Fibroblast of mammary gland (primary cell): Measurements from ENCODE around the gene GRIFIN.

Experiments used
- DNase-seq: peaks from one replicate; pipeline ENCODE4 v3.0.0-alpha.2; 2010; ENCODE audit warnings: low read depth
- H3K4me3 ChIP-seq: 2 replicates; pipeline ENCODE4 v1.5.1; 2011; ENCODE audit warnings: low read depth, mild to moderate bottlenecking, low read length, moderate library complexity; ENCODE audit not compliant: control insufficient read depth
- CTCF ChIP-seq: conservative IDR thresholded peaks from 2 replicates; pipeline ENCODE4 v1.5.1; 2011; ENCODE audit warnings: low read depth, low read length, inconsistent platforms; ENCODE audit not compliant: control insufficient read depth, insufficient read depth

Gene GRIFIN

GRCh38 chr7:2521341-2521745 is 45.1 kb upstream of the GRIFIN start:
- no peak for TF ChIP-seq CTCF
- DNase-seq: no peak
- peak overlapping the region; percentile 6 for H3K4me3 ChIP-seq

DNA sequence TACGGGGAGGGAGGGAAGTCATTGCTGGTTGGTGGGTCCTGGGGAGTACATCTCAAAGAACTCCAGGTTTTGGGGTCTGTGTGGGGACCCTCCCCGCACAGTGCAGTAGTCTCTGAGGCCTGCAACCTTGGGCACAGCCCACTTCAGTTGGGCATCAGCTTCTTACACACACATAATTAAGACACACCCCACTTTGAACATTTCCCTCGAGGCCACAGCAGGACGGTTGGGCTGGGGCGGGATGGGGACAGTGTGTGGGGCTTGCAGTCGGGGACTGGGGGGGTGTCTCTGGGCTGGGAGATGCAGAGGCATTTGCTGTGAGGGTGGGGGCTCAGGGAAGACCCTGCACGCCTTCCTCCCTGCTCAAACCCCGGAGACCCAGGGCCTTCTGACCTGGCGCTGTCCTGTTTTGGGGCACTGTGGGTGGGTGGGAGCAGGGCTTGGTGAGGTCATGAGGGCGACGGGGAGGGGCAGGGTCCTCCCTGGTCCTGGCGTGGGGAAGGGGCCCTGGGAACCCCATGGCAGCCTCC is 44.6 kb upstream of the GRIFIN start:
- no peak for TF ChIP-seq CTCF
- peak overlapping the region; percentile 37 for H3K4me3 ChIP-seq
- no peak for DNase-seq

- TF ChIP-seq CTCF: no peak
- DNase-seq: no peak
- H3K4me3 ChIP-seq: peak overlapping the region; percentile 37
Observed at GRCh38 chr7:2520131-2520760, 44.0 kb upstream of the GRIFIN start.

DNA sequence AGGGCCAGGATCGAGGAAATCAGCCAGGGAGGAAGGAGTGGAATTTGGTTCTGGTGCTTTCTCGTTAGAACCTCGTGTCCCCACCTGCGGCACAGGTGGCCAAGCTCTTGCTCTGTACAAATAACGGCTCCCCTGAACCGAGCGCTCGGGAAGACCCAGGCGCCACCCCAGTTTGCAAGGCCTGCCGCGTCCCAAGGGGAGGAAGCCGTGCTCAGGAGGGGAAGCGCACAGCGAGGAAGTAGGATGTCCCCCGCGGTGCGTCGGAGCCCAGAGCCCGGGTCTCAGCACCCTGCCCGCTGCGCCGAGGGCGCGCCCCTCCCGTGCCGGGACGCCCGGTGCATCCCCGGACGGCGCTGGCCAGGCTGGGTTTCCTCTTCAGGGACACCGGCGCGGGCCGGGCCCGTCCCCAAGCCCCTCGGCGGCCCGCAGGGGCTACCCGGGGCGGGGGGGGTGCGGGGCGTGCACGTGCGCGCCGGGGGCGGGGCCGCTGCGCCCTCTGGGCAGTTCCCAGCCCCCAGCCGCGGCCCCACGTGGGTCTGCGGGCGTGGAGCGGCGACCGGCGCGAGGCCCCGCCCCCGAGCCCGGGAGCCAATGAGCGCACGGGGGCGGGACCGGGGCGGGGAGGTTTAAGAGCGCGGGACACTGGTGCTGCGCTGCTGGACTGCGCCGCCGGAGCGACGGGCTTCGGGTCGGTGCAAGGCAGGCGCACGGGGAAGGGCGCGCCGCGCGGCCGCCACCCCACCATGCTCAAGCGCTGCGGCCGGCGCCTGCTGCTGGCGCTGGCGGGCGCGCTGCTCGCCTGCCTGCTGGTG is 43.1 kb upstream of the GRIFIN start, which contains the start of gene LFNG:
TSS of gene LFNG (plus strand) at position 656 of the 812 bp plus-strand sequence. CDS start at position 744, 88 bp downstream.
- TF ChIP-seq CTCF: no peak
- H3K4me3 ChIP-seq: peak within 1 kb of the TSS; percentile 37
- peak; percentile 80 for DNase-seq

DNA sequence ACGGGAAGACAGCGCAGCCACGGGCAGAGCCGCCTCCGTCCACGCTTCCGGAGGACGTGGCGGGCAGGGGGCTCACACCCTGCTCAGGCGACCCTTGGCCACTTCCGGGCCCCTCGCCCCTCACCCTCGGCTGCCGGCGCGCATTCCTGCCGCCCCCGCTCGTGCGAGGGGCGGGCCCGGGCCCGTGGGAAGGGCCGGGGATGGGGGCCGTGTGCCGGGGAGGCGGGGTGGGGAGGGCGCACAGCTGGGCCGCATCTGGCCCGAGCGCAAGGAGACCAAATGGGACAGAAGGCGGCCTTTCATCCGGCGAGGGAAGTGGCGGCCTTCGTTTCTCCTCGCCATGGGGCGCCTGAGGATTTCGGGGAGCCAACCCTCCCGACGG is 42.5 kb upstream of the GRIFIN start:
- DNase-seq: no peak
- H3K4me3 ChIP-seq: peak overlapping the region; percentile 34
- TF ChIP-seq CTCF: no peak

DNA sequence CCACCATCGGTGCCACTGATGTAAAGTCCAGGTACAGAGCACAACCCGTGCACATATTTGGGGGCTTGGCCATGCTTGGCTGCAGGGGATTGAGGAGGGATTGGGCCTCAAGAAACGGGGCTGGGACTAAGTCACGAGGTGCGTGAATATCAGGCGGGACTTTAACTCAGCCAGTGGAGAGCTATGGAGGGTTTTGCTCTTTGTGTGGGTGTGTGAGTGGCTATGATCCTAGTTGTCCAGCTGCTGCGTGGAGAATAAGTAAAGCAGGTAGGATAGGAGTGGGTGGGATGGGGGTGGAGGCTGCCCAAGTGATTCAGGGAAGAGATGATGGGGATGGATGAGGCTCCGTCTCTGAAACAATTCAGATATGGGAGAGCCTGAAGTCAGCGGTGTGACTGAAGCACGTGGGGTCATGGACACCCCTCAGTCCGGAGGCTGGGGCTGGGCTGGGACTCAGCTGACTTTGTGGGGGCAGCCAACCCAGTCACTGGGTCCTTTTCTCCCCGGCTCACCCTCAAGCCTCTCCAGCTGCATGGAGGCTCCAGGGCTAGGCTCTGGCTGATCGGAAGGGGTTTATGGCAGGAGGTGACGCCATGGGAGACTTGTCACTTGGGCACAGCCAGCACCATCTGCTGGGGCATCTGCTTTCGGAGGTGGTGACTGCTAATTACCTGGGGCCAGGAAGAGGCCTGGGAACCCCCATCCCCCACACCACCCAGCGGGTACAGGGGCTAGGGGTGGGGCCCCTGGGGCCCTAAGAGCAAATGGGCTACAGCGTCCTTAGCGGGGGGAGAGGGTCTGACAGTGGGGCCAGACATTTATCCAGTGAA is 41.7 kb upstream of the GRIFIN start:
- DNase-seq: peak; percentile 60
- no peak overlapping the region for H3K4me3 ChIP-seq
- no peak for TF ChIP-seq CTCF
